ENCODE data around the gene CFAP54.
"Not testable (repeated sequence)": the region's sequence is repeated elsewhere in the genome, so short reads cannot be mapped to it uniquely, and the experiment has no call there.

The CFAP54 gene, protein sequence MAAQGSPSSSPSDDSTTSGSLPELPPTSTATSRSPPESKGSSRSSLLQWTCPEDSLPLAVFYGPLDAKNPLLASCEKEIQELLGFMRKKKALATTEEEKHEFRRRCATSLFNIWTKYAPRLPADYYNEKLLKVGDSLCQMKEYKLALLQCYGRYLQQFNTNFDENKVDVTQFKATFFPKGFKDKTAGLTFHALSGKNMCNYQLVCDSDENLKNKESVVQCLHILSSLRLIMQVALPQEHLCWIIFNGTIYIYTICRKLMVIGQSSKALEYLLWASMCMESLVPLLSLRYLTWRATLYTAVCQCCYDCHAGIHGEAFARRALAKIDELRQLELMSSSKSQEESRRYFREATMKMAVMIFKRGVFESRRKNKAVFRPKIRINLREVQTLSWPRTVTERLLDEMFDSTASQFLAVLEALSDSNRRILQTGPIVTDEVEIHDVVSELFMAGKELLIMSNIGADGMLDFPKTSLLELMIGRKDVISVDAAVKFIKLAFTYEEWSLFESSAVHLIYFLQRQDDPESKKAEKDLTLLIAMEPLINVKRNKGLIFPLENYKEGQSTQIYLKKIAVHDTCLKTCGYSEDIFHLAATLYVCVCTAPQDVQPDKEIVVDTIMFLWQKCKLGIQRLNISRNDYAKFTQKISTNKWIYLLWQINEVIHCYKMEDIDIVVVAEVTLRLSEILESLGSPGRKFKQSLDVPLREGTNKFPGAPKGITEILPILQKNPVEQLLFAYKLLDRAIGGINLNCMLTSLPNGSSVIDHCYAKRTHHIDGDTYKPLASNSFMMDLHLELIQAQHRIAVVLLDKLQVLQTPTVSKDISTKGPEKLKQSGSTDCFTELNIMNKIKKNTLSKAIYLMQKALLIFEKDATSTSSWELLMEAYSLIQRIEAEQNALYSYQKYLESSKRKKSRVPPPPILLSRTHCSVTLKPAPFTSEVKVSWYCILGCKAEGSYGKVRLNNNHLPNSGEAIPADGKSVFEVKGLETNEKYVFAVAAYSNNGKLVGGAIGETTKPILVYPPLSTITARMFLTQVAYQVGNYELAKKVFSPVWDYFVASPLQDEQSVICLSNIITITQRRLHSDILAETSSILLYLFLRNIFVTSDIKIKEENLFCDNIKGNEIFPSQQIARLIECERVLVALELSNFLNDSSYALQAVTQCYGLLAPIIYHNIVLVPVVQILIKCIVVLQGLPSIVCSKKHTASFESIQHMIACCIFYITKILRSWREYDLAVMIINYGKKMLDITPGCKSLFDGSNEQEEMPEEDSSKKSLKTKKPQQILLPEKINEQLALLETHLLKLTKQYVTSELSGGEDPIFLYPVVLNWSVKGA (N-terminal part only)

DNA sequence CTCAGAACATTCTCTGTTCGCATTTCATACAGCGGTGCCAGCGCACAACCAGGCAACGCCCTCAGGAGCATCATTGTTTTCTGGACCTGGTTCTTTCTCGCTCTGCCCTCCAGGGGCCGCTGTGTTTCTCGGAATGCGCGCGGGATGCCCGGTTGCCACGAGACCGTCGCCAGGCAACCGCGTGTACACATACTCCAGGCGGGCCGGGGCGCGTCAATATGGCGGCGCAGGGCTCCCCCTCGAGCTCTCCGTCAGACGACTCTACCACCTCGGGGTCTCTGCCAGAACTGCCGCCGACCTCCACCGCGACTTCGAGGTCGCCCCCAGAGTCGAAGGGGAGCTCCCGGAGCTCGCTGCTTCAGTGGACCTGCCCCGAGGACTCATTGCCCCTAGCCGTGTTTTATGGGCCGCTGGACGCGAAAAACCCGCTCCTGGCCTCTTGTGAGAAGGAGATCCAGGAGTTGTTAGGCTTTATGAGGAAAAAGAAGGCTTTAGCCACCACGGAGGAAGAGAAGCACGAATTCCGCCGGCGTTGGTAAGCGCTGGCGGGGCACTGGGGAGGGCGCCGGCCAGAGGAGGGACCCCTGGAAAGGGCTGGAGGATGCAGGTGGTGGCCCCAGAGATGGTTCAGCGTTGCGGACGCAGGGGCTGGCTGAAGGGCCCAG lies at the start of gene CFAP54:
Gene CFAP54, plus strand, starts transcription at position 186 of the 665 bp plus-strand sequence. Its CDS starts 33 bp downstream, at position 219.
- DNase-seq (ENCODE audit: low spot score) = peak; percentile 97

DNA sequence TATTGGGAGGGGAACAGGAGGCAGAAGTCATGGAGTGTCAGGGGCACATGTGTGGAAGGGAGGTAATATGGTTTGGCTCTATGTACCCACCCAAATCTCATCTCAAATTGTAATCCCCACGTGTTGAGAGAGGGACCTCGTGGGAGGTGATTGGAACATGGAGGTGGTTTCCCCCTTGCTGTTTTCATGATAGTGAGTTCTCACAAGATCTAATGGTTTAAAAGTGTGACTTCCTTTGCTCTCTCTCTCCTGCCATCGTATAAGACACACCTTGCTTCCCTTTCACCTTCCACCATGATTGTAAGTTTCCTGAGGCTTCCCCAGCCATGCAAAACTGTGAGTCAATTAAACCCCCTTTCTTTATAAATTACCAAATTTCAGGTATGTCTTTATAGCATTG lies 47.6 kb upstream of the CFAP54 start:
- no peak for DNase-seq (ENCODE audit: low spot score)

DNA sequence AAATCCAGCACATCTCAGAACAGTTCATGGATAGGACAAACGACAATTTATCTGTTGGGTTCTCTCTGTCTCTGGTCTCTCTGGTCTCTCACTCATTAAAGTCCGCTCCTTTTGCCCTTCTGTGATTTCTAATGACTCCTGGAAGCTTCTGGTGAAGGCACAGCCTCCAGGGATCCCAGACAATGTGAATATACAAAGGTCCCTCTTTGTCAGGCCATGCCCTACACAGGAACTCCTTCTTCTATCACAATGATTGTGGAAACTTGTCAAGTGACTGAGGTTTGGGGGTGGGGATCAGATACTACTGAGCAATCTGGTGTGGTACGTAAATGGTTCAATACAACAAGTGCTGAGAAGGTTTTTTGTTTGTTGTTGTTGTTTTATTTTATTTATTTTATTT lies 46.5 kb upstream of the CFAP54 start:
- DNase-seq (ENCODE audit: low spot score) = no peak

DNA sequence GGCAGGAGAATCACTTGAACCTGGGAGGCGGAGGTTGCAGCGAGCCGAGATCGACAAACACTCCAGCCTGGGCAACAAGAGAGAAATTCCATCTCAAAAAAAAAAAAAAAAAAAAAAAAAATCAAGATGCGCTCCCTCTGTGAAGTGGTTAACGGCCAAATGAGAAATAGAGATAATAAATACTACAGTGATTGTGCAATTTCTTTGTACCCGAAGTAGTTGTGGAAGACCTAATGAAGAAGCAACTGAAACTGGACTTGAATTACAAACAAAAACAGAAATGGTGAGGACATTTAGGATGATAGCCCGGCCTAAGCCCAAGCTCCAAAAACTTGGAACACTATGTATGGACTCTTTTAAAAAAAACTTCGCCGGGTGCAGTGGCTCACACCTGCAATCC lies 45.0 kb upstream of the CFAP54 start:
- DNase-seq (ENCODE audit: low spot score) = no peak

DNA sequence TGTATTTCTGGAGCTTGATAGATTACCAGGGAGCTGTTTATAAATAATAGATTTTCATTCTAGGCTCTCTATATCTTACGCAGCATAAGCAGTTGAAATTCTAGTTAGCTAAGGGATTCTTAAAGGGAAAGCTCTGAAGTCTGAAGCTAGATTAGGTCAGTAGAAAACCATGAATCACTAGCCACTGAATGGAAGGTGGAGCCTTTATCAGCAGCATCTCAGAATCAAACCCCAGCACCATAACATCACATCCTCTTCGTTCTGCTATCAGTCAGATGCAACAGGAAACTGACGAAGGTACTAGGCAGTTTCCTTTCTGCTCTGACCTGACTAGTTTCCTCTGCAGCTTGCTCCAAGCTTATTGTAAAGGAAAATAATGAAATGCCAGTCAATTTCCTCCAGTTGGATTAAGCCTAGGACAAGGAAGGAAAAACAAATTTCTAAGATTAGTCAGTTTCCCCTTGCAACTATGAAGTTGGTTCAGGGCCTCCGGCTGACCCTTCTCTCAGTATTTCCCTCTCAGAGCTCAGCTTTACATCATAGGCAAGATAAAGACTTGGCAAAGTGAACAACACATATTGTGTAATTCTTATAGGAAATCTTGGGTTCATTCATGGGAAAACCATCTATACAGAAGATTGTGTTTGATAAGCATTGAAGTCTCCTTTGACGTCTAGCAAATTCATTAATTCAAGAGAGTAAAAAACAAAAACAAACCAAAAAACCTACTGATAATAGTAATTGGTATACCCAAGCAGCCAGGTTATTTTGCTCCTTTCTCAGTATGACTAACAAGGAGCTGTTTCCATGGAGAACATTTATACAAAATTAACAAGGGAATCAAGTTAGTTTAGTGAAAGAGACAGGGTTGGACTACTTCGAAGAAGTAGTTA lies 43.4 kb upstream of the CFAP54 start:
- DNase-seq (ENCODE audit: low spot score) = no peak

DNA sequence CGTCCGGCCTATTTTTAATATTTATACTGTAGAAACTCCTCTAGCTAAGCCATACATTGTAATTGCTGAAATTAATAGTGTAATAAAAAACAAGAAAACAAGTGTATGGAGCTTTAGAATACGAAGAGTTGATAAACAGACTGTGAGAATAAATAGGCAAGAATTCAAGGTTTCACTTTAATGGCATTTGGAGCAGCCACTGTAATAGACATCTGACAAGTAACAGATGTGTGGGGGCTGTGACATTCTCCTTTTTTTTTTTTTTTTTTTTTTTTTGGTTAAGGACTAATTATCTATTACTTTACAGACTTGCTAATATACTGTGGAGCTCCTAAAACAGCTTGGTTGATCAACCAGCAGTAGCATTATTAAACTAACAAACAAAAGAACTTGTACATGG lies 42.1 kb upstream of the CFAP54 start:
- DNase-seq (ENCODE audit: low spot score) = no peak

DNA sequence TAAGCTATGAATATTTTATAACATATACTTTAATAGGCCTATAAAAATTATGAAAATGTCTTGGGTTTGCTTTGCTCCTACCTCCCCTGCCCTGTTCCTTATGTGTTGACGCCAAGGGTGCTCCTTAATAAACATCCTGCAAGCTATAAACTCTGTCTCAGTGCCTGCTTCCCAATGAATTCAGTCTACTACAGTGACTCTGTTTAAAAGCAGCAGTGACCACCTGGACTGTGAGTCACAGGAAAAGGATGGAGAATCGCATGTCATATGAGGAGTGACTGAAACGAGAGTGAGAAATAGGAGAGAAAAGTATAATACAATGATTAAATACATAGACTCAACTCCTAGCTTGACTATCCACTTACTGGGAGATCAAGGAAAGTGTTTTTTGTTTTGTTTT lies 41.1 kb upstream of the CFAP54 start:
- no peak for DNase-seq (ENCODE audit: low spot score)

DNA sequence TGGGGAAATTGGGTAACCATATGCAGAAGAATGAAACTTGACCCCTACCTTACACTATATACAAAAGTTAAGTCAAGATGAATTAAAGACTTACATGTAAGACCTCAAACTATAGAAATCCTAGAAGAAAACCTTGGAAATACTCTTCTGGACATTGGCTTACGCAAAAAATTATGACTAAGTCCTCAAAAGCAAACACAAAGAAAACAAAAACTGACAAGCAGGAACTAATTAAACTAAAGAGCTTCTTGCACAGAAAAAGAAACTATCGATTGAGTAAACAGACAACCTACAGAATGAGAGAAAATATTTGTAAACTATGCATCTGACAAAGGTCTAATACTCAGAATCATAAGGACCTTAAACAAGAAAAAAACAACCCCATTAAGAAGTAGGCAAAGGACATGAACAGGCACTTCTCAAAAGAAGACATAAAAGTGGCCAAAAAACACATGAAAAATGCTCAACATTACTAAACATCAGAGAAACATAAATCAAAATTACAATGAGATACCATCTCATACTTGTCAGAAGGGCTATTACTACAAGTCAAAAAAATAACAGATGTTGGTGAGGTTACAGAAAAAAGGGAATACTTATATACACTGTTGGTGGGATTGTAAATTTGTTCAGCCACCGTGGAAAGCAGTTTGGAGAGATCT lies 37.0 kb upstream of the CFAP54 start:
- no peak for DNase-seq (ENCODE audit: low spot score)

DNA sequence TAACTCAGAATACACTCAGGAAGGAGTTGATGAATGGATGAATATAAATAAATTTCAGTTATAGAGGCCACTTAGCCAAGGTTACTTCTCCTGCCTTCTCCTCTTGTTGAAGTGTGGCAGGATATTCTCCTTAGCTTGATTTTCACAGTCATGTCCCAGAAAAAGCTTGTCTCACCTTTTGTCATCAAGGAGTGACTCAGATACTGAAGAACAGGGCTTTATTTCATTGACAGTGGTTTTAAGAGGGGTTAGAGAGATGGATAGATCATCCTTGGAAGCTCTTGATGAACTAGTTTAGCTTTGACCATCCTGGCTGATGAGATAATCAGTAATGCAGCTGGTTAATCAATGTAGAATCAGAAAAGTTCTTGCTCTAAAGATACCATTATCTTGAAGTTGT lies 35.0 kb upstream of the CFAP54 start:
- DNase-seq (ENCODE audit: low spot score) = no peak

DNA sequence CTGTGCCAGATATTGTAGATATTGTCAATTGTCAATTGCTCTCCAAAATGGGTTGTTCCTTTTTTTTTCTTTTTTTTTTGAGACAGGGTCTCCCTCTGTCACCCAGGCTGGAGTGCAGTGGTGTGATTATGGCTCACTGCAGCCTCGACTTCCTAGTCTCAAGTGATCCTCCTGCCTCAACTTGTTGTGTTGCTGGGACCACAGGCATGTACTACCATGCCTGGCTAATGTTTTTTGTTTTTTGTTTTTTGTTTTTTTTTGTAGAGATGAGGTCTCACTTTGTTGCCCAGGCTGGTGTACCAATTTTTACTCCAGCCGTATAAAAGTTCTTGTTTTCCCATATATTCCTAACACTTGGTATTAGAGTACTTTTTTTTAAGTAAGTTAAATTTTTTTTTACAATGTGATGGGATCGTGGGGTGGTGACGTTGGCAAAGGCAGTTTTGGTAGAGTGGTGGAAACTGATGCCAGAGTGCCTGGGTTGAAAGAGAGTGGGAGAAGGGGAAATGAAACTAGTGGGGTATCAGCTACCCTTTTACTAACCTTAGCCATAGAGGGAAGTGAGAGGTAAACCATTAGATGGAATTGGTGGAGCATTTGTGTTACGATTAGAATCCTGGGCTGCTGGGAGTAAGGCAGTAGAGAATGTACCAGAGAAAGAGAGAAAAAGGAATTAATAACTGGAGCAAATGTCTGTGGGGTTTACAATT lies 33.0 kb upstream of the CFAP54 start:
- no peak for DNase-seq (ENCODE audit: low spot score)

DNA sequence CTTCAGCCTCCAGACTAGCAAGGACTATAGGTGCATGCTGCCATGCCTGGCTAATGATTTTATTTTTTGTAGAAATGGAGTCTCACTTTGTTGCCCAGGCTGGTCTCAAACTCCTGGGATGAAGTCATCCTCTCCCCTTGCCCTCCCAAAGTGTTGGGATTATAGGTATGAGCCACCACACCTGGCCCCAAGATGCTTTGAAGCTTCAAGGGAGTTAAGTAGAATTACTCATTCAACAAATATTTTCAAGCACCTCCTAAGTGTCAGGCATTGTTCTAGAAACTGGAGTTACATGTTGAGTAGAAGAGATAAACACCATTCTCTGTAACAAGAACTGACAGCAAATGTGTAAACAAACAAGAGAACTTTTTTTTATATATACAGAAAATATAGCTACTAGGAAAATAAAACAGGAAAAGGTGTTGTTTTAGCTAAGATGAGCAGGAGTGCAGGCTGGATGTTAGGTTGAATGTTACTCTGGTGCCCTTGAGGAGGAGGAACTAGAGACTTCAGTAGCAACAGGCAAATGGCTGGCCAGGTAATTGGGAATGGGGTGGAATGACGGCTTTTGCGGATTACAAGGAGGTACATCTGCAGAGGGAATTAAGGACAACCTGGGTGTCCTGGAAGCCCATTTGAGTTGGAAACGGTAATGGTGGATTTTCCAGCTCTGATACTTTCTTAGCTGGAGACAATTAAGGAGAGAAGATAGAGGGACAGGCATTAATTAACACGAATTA lies 32.0 kb upstream of the CFAP54 start:
- DNase-seq (ENCODE audit: low spot score) = no peak

DNA sequence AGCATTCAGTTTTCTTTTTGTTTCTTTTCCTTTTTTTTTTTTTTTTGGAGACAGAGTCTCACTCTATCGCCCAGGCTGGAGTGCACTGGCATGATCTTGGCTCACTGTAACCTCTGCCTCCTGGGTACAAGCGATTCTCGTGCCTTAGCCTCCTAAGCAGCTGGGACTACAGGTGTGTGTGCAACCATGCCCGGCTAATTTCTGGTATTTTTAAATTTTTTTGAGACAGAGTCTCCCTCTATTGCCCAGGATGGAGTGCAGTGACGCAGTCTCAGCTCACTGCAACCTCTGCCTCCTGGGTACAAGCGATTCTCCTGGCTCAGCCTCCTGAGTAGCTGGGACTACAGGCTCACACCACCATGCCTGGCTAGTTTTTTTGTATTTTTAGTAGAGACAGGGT lies 30.1 kb upstream of the CFAP54 start:
- DNase-seq (ENCODE audit: low spot score) = not testable (repeated sequence)

DNA sequence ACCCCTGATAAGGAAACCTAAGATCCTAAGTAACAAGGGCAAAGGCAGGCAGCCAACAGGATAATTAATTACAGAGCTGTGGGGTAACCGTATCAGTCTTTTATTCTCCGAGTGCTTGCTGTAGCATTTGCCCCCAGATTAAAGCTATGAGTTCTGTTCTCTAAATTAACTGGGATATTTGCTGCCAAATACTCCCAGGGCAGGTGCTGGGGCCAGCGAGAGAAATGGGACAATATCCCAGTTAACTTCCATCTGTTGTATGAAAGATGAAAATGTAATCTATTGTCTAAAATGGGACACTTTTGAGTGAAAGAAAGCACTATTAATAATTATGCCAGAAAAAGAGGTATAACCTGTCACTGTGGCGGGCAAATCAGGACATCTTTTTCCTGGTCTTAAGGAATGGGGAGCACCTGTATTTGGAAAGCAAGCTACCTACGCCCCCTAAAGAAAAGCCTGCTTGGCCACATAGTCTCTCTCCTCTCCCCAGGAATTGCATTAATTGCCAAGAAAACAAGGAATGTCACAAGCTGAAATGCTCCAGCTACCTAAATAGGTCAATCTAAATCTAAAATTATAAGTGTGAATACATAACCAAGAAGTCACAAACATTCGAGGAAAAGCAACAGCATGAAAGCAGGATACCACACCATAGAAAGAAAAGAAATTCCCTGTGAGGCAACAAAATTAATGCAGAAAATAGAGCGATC lies 26.7 kb upstream of the CFAP54 start:
- DNase-seq (ENCODE audit: low spot score) = no peak

DNA sequence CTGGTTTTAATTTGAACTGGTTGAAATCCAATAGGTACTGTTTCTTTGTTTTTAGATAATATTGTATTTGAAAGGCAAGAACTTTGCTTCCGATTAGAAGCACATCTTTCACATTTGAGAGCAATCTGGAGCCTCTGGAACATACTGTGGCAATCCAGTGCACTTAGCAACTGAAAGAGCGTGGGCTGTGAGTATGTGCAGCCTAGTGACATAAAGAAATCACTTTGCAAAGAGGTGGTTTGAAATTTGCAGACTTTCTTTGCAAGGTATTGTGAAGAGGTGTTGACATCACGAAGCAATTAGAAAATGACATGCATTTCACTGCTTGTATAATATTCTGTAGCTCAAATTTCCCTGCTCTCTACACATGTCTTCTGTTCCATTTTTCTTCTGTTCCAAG lies 23.5 kb upstream of the CFAP54 start:
- DNase-seq (ENCODE audit: low spot score) = no peak

DNA sequence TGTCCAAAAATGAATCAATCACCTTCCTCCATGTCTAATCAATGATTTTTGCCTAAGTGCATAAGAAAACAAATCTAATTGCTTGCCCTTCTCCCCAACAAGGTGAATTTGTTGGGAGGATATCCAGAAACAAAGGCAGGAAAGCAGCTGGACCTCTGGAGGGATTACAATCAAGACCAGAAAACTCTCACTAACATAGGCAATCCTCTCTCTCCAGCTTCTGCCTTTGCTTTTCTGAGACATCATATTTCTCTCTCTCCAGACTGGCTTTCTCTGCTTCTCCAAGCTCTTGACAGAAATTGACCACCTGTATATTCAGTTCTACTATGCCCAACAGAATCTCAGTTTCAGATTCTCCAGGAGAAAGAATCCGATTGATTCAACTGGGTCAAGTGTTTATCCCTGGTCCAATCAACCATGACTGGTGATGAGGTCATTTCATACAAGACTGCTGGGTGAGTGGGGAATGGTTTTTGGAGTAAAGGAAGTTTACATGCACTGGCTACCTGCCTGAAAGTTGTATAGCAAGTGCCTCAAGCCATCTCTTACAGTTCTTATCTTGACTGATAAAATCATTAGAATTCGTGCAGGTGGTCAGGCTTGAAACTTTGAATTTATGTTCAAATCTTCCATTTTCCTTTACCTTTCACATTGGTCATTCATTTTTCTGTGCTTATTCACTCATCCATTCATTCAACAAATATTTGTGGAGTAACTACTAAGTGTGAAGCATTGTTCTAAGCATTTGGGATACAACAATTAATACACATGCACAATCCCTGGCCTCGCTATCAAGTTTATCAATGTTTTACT lies 22.2 kb upstream of the CFAP54 start:
- no peak for DNase-seq (ENCODE audit: low spot score)

DNA sequence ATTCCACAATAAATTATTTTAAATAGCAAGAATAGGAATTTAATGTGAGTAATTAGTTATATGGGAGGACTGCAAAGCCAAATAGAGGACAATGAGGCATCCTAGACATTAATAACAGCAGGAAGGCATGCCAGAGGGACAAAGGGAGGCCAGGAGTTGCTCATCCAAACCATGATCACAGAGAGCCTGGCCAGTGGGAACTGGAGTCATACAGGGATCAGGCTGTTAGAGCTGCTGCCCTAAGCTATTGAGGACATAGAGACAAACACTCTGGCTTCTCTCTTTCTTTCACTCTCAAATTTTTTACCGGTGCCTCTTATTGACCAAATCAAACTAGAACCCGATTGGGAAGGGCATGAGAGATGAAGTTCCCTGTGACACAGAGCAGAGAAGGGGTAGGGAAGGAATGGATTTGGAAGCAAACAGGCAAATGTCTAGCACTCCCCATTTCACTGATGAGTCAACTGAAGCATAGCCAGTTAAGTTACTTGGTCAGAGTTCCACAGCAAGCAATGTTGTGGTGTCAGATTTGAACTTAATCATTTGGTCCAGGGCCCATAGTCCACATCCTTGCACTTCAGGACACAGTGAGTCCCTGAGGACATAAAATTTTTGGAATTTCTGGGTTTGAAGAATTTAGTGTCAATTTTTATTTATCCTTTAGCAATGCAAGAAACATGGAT lies 17.9 kb upstream of the CFAP54 start:
- no peak for DNase-seq (ENCODE audit: low spot score)

DNA sequence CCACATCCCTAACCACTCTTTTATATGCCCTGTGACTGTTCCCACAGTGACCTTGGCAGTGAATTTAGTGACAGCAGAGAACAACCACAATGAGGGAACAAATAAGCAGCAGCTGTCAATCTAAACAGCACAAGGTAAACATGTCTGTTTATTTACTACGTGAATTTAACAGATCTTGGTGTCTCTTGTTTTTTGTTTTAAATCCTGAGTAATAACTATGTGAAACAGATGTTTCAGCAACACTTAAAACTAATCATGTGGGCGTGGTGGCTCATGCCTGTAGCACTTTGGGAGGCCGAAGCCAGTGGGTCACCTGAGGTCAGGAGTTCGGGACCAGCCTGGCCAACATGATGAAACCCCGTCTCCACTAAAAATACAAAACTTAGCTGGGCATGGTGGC lies 17.0 kb upstream of the CFAP54 start:
- DNase-seq (ENCODE audit: low spot score) = peak; percentile 41

Data from hematopoietic multipotent progenitor cell treated with erythropoietin and hydrocortisone succinate and interleukin-3 and kit ligand, for 15 days (in vitro differentiated cells).